Body of pancreas (tissue), 4 donors: ENCODE data around the gene CHST8. TPM values are rescaled to one million over a fixed set of nuclear protein-coding genes. Genes with fewer than 3 reads are reported as not detected.

Experiments
- ATAC-seq: fragments of 150-250 bp; one replicate; pipeline ENCODE4 v1.9.1; 2016
- DNase-seq, 4 donors: peaks; one replicate each; pipeline ENCODE4 v3.0.0-alpha.2; 2019
- H3K27ac ChIP-seq, 4 donors: fragments of 200-600 bp; sonication (generic); 1 replicate in 3 of 4; 2 replicates in 1 of 4; pipeline versions ENCODE4 v1.5.1 to v1.6.1; 2016 to 2019; ENCODE audit warnings: mild to moderate bottlenecking in 1 of 4, mixed read lengths in 1 of 4, moderate library complexity in 1 of 4
- H3K27me3 ChIP-seq, 2 donors: fragments of 200-600 bp; sonication (generic); one replicate each; pipeline ENCODE4 v1.6.0; 2016; ENCODE audit warnings: mild to moderate bottlenecking in 1 of 2
- H3K36me3 ChIP-seq, 2 donors: fragments of 200-600 bp; sonication (generic); replicated peaks in 1 of 2; 2 replicates each; pipeline ENCODE4 v1.5.1; 2016; ENCODE audit warnings: low read depth in 2 of 2; ENCODE audit not compliant: insufficient read depth in 1 of 2
- H3K4me1 ChIP-seq: fragments of 200-600 bp; sonication (generic); one replicate; pipeline ENCODE4 v1.6.0; 2016
- H3K4me3 ChIP-seq, 2 donors: fragments of 200-600 bp; sonication (generic); 1 replicate in 1 of 2; 2 replicates in 1 of 2; pipeline ENCODE4 v1.5.1; 2016 to 2019
- H3K9me3 ChIP-seq, 3 donors: fragments of 200-600 bp; sonication (generic); 1 replicate in 2 of 3; 2 replicates in 1 of 3; pipeline ENCODE4 v1.5.1; 2016
- POLR2A ChIP-seq, 3 donors: fragments of 450-650 bp; IDR thresholded peaks; one replicate each; pipeline ENCODE4 v1.6.1; 2016; ENCODE audit warnings: antibody characterized with exemption in 3 of 3, mild to moderate bottlenecking in 2 of 3
- WGBS, 2 donors: methylation state at CpG; one replicate each; pipeline ENCODE4 v1.1.5; 2017; 5-methylcytosine and 5-hydroxymethylcytosine counted together
- intact Hi-C: fragments of 100-400 bp; cut with DNase I; formaldehyde crosslinking; loops from one replicate; pipeline ENCODE4 v1.15.1; 2023
- total RNA-seq, 2 donors: library from RNA; depleted of rRNA; stranded (reverse); fragments of >200 nt; gene quantifications; one replicate each; pipeline ENCODE4 v1.1.0, GENCODE V29; 2016
- TF ChIP-seq, protein P1 (sequence below), 7 experiments: fragments of 450-650 bp in 4 of 7; fragments of 200-600 bp in 3 of 7; sonication (generic) in 3 of 7; IDR thresholded peaks; one replicate each; pipeline ENCODE4 v1.5.1; 2016 to 2019; ENCODE audit warnings: antibody characterized with exemption in 7 of 7

CHST8 gene
- total RNA-seq, 2 donors from 2014 or later: 0.26 TPM; not detected in 1

- TF ChIP-seq POLR2A (IDR thresholded peaks at IDR 0.05): peak in 1 of 3 donors; percentile 44
- TF ChIP-seq, protein P1, sequence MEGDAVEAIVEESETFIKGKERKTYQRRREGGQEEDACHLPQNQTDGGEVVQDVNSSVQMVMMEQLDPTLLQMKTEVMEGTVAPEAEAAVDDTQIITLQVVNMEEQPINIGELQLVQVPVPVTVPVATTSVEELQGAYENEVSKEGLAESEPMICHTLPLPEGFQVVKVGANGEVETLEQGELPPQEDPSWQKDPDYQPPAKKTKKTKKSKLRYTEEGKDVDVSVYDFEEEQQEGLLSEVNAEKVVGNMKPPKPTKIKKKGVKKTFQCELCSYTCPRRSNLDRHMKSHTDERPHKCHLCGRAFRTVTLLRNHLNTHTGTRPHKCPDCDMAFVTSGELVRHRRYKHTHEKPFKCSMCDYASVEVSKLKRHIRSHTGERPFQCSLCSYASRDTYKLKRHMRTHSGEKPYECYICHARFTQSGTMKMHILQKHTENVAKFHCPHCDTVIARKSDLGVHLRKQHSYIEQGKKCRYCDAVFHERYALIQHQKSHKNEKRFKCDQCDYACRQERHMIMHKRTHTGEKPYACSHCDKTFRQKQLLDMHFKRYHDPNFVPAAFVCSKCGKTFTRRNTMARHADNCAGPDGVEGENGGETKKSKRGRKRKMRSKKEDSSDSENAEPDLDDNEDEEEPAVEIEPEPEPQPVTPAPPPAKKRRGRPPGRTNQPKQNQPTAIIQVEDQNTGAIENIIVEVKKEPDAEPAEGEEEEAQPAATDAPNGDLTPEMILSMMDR (IDR thresholded peaks at IDR 0.05): no peak
- peak; percentile 40 to 60 (median 54) for DNase-seq
- peaks cover 0 to under 1% of the 10 kb centered on the region in 2 donors for H3K36me3 ChIP-seq
- peaks cover 32% of the 10 kb centered on the region for H3K4me1 ChIP-seq
- WGBS, 2 donors: 0 to 1% methylated on average over 2 to 57 of the region's 92 CpGs
- H3K4me3 ChIP-seq: peak within 1 kb of the TSS; percentile 70 to 77
- intact Hi-C loops: no loop called here
- H3K27me3 ChIP-seq: no peaks in the 10 kb centered on the region
- peak within 1 kb of the TSS; percentile 87 to 94 (median 91) for H3K27ac ChIP-seq
- peak; percentile 33 for ATAC-seq
- no peaks in the 10 kb centered on the region for H3K9me3 ChIP-seq
Observed at GRCh38 chr19:33796164-33796875, 174.6 kb downstream of the CHST8 start, which contains the start of gene KCTD15. TSS of gene KCTD15 (plus strand) at chr19:33796870. CDS start at chr19:33800455, 3,585 bp downstream.

GRCh38 chr19:33797802-33798671 is 176.3 kb downstream of the CHST8 start:
- TF ChIP-seq, protein P1 (IDR thresholded peaks at IDR 0.05): no peak
- TF ChIP-seq POLR2A (IDR thresholded peaks at IDR 0.05): peak in 1 of 3 donors; percentile 13
- intact Hi-C loops: no loop called here
- Histone ChIP-seq H3K9me3 (no peaks in the 10 kb centered on the region), H3K27ac (peak overlapping the region; percentile 87 to 94 (median 91)), H3K27me3 (no peaks in the 10 kb centered on the region), H3K4me3 (peak overlapping the region; percentile 70 to 77), H3K36me3 (peaks cover 0 to 2% of the 10 kb centered on the region in 2 donors), H3K4me1 (peaks cover 32% of the 10 kb centered on the region)
- ATAC-seq: peak; percentile 28
- 6 to 8% methylated on average over 29 to 61 of the region's 61 CpGs for WGBS, 2 donors
- peak; percentile 63 to 79 (median 70) for DNase-seq

GRCh38 chr19:33798681-33799111 is 176.9 kb downstream of the CHST8 start:
- Histone ChIP-seq H3K27me3 (no peaks in the 10 kb centered on the region), H3K9me3 (no peaks in the 10 kb centered on the region), H3K4me1 (peaks cover 36% of the 10 kb centered on the region), H3K27ac (peak overlapping the region; percentile 87 to 94 (median 91)), H3K4me3 (peak overlapping the region in 1 of 2 donors; percentile 70), H3K36me3 (peaks cover 0 to 2% of the 10 kb centered on the region in 2 donors)
- ATAC-seq: no peak
- DNase-seq: no peak
- intact Hi-C loops: no loop called here
- WGBS, 2 donors: 35 to 59% methylated on average over 7 to 12 of the region's 12 CpGs
- no peak for TF ChIP-seq POLR2A (IDR thresholded peaks at IDR 0.05)
- TF ChIP-seq, protein P1 (IDR thresholded peaks at IDR 0.05): no peak

DNA sequence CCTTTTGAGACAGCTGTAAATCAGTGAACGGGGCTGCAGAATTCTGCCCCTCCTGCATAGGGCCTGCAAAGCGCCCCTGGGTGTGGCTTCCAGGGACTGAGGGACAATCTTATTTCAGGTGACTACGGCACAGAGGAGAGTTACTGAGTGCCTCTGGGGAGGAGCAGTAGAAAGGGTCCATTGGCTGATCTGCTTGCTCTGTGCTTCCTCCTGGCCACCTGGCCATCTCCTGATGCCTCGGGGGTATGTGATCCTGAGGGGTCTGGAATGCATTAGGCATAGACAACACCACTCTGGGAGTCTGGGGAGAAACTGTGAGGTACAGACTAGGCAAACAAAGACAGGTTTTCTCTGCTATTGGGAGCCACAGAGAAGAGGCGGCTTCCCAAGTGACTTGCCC is 177.7 kb downstream of the CHST8 start:
- Histone ChIP-seq H3K27ac (no peak overlapping the region), H3K4me3 (no peak overlapping the region), H3K4me1 (peaks cover 43% of the 10 kb centered on the region), H3K27me3 (no peaks in the 10 kb centered on the region), H3K36me3 (peaks cover 0 to 2% of the 10 kb centered on the region in 2 donors), H3K9me3 (no peaks in the 10 kb centered on the region)
- TF ChIP-seq, protein P1 (IDR thresholded peaks at IDR 0.05): no peak
- no peak for TF ChIP-seq POLR2A (IDR thresholded peaks at IDR 0.05)
- 75 to 80% methylated on average over 4 to 5 of the region's 5 CpGs for WGBS, 2 donors
- no peak for ATAC-seq
- intact Hi-C loops: no loop called here
- no peak for DNase-seq
